NCI-H128 (cell line): ENCODE results near the gene ZCRB1.
"Not testable (repeated sequence)": the region's sequence is repeated elsewhere in the genome, so short reads cannot be mapped to it uniquely, and the experiment has no call there.

Experiments used
- DNase-seq: peaks from one replicate; lab custom pipeline; 2025; ENCODE audit not compliant: unreplicated experiment; lab: John Stamatoyannopoulos, UW

Gene ZCRB1

GRCh38 chr12:42325653-42326474 is at the start of gene ZCRB1, which contains the start of gene PPHLN1:
TSS of gene ZCRB1 (minus strand) at chr12:42326094. CDS start at chr12:42324102, 1,992 bp downstream.
TSS of gene PPHLN1 (plus strand) at chr12:42326167. CDS start at chr12:42335903, 9,736 bp downstream.
- DNase-seq: peak; percentile 76

- no peak for DNase-seq
Observed at GRCh38 chr12:42373669-42374068, 47.8 kb upstream of the ZCRB1 start.

- DNase-seq: peak; percentile 29
Observed at GRCh38 chr12:42372154-42372791, 46.4 kb upstream of the ZCRB1 start.

GRCh38 chr12:42370013-42370412 is 44.1 kb upstream of the ZCRB1 start:
- no peak for DNase-seq

GRCh38 chr12:42365486-42365885 is 39.6 kb upstream of the ZCRB1 start:
- no peak for DNase-seq

- DNase-seq: no peak
Observed at GRCh38 chr12:42364692-42365091, 38.8 kb upstream of the ZCRB1 start.

- DNase-seq: no peak
Observed at GRCh38 chr12:42362647-42363260, 36.9 kb upstream of the ZCRB1 start.

GRCh38 chr12:42361909-42362646 is 36.2 kb upstream of the ZCRB1 start:
- no peak for DNase-seq

- no peak for DNase-seq
Observed at GRCh38 chr12:42360747-42361403, 35.0 kb upstream of the ZCRB1 start.

- DNase-seq: no peak
Observed at GRCh38 chr12:42356344-42356743, 30.4 kb upstream of the ZCRB1 start.

- not testable (repeated sequence) for DNase-seq
Observed at GRCh38 chr12:42350021-42350407, 24.1 kb upstream of the ZCRB1 start.

GRCh38 chr12:42349119-42350020 is 23.5 kb upstream of the ZCRB1 start:
- DNase-seq: not testable (repeated sequence)

- no peak for DNase-seq
Observed at GRCh38 chr12:42346403-42347002, 20.6 kb upstream of the ZCRB1 start.

- DNase-seq: no peak
Observed at GRCh38 chr12:42343721-42344120, 17.8 kb upstream of the ZCRB1 start.

- no peak for DNase-seq
Observed at GRCh38 chr12:42342028-42342427, 16.1 kb upstream of the ZCRB1 start.

GRCh38 chr12:42338280-42338679 is 12.4 kb upstream of the ZCRB1 start:
- DNase-seq: no peak

GRCh38 chr12:42336286-42336685 is 10.4 kb upstream of the ZCRB1 start:
- no peak for DNase-seq

GRCh38 chr12:42332301-42333285 is 6.7 kb upstream of the ZCRB1 start:
- DNase-seq: peak; percentile 38
